Fibroblast of peridontal ligament (primary cell): Measurements from ENCODE around the gene PELO.

Experiments
- DNase-seq: peaks from one replicate; pipeline ENCODE4 v3.0.0-alpha.2; 2010; ENCODE audit errors: extremely low read depth

Gene PELO

DNA sequence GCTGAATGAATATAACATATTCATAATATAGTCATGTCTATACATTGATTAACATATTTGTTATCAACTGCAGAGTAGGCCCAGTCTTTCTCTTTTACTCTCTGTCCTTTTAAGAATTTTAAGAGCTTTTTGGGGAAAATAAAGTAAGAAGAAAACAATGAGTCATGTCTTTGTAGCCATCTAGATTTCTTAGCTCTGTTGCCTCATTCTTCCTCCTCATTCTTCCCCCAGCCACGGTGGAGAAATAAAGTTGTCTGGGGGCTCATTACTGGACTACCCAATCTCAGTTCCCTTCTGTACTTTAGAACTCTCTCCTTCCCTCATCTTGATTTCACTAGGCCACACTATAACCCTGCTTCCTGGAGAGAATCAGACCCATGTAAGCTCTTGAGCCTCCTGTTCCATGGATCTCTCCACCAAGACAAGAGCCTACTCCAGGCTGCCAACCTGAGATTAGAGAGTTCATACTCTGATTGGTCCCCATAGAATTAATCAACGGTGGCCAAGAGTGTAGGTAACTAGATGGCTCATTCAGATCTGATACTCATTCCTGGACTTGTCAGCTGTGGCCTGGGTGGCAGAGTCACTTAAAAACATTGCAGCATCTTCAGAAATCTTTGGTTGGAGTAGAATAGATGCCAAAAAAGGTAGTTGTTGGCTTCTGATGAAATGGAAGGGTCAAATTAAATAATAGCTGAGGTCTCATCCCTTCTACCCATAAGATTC, 44.2 kb downstream of the PELO start:
- DNase-seq, result peak; percentile 45

DNA sequence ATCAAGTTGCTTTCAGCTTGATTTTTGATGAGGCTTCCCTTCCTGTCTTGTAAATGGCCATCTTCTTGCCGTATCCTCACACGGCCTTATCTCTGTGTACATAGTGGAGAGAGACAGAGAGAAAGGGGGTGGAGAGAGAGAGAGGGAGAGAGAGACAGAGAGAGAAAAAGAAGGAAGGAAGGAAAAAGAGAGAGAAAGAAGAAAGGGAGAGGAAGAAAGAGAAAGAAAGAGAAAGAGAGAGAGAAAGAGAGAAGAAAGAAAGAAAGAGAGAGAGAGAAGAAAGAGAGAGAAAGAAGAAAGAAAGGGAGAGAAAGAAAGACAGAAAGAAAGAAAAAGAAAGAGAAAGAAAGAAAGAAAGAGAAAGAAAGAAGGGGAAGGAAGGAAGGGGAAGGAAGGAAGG, 46.6 kb downstream of the PELO start:
- DNase-seq, result no peak

DNA sequence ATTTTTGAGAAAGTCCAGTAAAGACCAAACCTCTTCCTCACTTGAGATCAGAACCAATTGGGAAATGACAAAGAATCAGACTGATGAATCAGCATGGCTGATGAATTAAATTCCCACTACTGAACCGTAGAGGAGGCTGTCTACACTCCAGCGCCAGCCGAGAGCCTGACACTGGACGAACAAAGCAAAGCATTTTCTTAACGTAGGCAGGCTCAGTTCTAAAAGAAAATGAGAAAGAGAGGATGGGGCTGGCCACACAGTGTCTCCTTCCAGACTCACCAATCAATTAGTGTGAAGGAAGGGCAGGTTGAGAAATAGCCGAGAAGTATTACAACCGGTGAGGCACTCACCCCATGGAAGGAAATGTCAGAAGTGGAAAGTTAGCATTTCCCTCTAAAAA, 49.4 kb downstream of the PELO start:
- DNase-seq, result no peak
